C4-2B (cell line): ENCODE measurements around the gene CD226.

Source experiments
- ZFX ChIP-seq: fragments of 450-650 bp; IDR thresholded peaks from 2 replicates; pipeline ENCODE4 v1.6.1; 2017
- TF ChIP-seq, protein P1 (sequence below): fragments of 450-650 bp; conservative IDR thresholded peaks from 2 replicates; pipeline ENCODE4 v1.5.1; 2017; ENCODE audit warnings: mild to moderate bottlenecking

- TF ChIP-seq, protein P1, sequence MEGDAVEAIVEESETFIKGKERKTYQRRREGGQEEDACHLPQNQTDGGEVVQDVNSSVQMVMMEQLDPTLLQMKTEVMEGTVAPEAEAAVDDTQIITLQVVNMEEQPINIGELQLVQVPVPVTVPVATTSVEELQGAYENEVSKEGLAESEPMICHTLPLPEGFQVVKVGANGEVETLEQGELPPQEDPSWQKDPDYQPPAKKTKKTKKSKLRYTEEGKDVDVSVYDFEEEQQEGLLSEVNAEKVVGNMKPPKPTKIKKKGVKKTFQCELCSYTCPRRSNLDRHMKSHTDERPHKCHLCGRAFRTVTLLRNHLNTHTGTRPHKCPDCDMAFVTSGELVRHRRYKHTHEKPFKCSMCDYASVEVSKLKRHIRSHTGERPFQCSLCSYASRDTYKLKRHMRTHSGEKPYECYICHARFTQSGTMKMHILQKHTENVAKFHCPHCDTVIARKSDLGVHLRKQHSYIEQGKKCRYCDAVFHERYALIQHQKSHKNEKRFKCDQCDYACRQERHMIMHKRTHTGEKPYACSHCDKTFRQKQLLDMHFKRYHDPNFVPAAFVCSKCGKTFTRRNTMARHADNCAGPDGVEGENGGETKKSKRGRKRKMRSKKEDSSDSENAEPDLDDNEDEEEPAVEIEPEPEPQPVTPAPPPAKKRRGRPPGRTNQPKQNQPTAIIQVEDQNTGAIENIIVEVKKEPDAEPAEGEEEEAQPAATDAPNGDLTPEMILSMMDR = no peak
- TF ChIP-seq ZFX = no peak
Measured at GRCh38 chr18:69936191-69936558, 11.5 kb downstream of the CD226 start.
